Right ventricle myocardium superior (tissue), 1 donor: ENCODE data around the gene DCAF7. TPM values are rescaled to one million over a fixed set of nuclear protein-coding genes. Genes with fewer than 3 reads are reported as not detected.

Experiments
- ATAC-seq: fragments of 200-7000 bp; cut with Tn5 transposase; one replicate; pipeline ENCODE4 v1.9.1; 2020; ENCODE audit warnings: mild to moderate bottlenecking; ENCODE audit not compliant: poor library complexity
- DNase-seq: peaks from one replicate; pipeline ENCODE4 v3.0.0-alpha.2; 2020
- intact Hi-C: fragments of 100-400 bp; cut with DNase I; formaldehyde crosslinking; loops from one replicate; pipeline ENCODE4 v1.11.2; 2022
- total RNA-seq: library from RNA; stranded (reverse); fragmentation: NEBNext Ultra II Directional; extraction: Animal tissue kit (Norgen Biotek cat#: 25700); gene quantifications from one replicate; pipeline ENCODE4 v1.2.1, GENCODE V29; 2021
- donor health status: DM: no; HTN: yes; CAD: no; lungs with severe emphysema.

The DCAF7 gene
- total RNA-seq, 1 donor from 2014 or later: 35.5 TPM

DNA sequence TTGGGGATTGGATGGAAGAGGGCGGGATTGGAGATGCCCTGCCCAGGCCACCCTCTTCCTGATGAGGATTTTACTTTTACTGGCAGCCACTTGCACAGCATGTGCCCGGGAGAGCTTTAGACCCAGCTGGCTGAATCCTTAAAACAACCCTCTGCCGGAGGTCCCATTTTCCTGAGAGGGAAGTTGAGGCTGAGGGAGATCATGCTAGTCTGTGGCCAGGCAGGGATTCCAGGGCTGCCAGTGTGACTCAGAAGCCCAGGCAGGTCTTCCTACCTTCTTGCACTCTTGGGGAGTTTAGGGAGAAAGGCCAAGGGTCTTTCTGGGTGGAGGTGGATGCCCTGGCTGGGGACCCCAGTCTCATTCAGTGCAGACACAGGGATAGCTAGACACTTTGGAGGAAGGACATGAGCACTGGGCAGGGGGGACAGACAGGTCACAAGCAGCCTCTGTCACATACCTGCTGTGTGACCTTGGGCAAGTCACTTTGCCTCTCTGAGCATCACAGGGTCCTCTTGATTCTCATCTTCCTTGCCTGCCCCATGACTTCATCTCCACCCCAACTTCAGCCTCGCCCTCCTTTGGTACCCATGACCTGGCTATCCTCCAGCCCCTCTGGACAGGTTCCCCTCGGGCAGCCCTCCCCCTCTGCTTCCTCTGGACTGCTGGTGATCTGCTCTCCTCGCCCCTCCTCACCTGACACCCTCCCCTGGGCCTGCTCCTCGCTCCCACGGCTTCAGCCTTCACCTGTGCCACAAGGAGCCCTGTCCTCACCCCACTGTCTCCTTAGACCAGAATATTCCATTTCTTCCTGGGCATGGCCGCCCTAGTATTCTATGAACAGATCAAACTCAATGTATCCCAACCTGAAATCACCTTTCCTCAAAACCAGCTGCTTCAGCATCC lies 11.3 kb upstream of the DCAF7 start:
- intact Hi-C loops: no loop called here

GRCh38 chr17:63540590-63540989 lies 9.7 kb upstream of the DCAF7 start:
- intact Hi-C loops: no loop called here
- DNase-seq (no peak), ATAC-seq (no peak)

More for the DNA sequence above, 11.3 kb upstream of the DCAF7 start:
- no peak for DNase-seq
- no peak for ATAC-seq

DNA sequence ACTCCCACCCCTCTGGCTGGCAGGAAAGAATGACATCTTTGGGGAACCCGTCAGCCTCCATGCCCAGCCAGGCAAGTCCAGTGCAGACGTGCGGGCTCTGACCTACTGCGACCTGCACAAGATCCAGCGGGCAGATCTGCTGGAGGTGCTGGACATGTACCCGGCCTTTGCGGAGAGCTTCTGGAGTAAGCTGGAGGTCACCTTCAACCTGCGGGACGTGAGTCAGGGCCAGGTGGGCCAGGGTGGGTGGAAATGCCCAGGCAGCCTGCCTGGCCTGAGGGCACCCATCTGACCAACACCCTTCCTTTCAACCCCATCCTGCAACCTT lies 8.1 kb upstream of the DCAF7 start:
- intact Hi-C loops: no loop called here
- DNase-seq (no peak), ATAC-seq (no peak)

- DNase-seq: no peak
- no peak for ATAC-seq
- intact Hi-C loops: no loop called here
Observed at GRCh38 chr17:63542942-63543821, 7.1 kb upstream of the DCAF7 start.

DNA sequence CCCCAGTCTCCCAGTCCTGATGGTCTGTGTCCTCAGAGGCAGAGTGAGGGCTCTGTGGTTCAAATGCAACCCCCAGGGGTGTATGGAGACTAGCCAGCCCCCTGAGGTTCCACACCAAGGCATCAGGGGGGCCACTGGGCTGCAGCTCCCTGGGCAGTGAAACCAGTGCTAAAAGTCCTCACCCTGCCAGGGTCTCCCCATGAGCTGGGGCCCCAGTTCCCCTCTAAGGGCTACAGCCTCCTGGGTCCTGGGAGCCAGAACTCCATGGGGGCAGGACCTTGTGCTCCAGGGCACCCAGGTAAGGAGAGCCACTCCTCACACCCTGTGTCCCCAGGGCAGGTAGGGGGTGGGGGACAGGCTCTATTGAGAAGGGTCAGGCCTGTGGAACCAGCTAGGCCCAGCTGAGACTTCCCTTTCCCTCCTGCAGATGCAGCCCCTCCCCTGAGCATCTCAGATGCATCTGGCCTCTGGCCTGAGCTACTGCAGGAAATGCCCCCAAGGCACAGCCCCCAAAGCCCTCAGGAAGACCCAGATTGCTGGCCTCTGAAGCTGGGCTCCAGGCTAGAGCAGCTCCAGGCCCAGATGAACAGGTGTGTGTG lies 6.4 kb upstream of the DCAF7 start:
- no peak for ATAC-seq
- DNase-seq: no peak
- intact Hi-C loops: no loop called here

GRCh38 chr17:63544467-63545301 lies 5.6 kb upstream of the DCAF7 start:
- ATAC-seq: no peak
- DNase-seq: no peak
- intact Hi-C loops: no loop called here

DNA sequence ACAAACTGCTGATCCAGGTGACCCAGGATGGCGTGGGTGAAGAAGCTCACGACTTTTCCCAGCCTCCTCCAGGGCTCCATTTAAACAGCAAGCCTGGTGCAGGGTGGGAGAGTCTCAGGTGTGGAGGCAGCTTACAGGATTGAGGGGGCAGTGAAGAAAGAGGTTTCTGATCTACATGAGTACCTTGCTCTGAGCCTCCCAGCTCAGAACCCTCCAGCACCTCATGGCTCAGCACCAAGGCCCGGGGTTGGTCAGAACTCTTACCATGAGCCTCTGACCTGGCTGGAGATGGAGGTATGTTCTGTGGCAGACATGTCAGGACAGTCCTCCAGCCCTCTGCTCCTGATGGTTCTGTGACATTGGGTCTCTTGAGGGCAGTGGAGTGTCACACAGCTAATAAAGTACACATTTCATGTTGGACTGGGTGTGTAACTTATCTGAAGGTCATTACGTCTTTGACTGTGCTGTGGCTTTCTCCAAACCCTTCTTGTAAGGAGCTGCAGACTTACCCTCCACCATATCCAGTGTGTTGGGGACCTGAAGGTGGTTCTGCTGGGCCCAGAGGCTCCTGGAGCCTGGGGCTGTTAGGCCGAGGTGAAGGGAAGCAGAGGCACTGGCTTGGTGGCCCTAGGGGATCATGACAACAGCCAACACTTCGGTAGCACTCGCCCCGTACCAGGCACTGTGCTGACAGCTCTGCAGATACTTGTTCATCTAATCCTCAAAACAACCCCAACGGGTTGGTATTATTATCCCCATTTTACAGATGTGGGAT lies 3.8 kb upstream of the DCAF7 start:
- intact Hi-C loops: no loop called here
- ATAC-seq (no peak), DNase-seq (no peak)

- intact Hi-C loops: no loop called here
- ATAC-seq (no peak), DNase-seq (no peak)
Observed at GRCh38 chr17:63547083-63547523, 3.2 kb upstream of the DCAF7 start.

DNA sequence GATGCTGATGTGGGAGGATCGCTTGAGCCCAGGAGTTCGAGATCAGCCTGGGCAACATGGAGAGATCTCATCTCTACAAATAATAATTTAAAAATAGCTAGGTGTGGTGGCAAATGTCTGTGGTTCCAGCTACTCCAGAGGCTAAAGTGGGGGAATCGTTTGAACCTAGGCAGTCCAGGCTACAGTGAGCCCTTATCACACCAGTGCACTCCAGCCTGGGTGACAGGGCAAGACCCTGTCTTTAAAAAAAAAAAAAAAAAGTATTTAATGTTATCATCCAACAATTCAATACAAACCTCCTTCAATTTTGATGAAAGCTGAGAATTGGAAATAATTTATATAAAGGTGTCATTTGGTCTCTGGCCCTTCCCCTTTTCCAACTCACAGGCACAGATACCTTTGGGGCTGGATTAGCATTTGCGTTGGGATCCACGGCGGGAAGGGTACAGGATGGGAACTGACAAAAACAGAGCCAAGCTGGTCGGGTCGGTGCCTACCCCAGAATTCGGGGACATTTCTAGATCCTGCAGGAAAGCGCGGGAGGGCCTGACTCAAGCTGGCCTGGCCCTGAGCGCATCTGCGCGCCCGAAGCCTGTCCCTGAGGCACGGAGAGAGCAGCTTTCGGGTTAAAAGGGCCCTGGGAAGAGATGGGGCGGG lies 860 bp upstream of the DCAF7 start:
- peak; percentile 34 for ATAC-seq
- intact Hi-C loops: no loop called here

GRCh38 chr17:63550817-63551639 lies 751 bp downstream of the DCAF7 start:
- intact Hi-C loops: no loop called here
- ATAC-seq (peak; percentile 11), DNase-seq (no peak)

More for the DNA sequence above, 860 bp upstream of the DCAF7 start:
- DNase-seq: no peak

GRCh38 chr17:63552211-63552610 lies 1.9 kb downstream of the DCAF7 start:
- intact Hi-C loops: no loop called here
- ATAC-seq: no peak
- DNase-seq: no peak

DNA sequence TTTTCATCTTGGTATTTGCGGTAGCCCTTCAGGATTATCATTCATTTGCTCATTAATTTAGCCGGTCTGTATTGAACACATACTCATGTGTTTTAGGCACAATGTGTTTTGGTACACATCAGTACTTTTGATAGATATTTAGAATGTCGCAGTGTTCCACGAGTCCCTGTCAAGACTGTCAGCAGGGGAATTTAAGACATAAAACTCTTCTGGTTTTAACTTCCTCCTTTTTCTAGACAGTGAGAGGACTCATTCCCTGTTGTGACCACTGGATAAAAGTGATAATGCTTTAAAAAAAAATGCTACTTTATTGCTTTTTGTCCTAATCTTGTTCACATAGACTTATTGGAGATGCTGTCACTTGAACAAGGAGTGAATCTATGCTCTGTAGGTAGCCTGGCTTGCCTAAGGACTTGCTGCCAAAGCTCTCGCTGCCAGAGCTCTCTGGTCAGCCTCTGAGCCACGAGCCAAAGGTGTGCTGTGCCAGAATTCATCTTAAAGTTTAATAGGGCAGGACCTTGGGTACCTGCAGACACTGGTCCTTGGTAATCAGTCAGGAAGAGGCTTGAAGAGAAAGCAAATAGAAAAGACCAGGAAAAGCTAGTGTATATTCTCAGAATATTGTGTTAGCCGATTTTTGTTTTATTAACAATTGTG lies 5.4 kb downstream of the DCAF7 start:
- DNase-seq: no peak
- peak; percentile 57 for ATAC-seq
- intact Hi-C loops: no loop called here

- DNase-seq: no peak
- intact Hi-C loops: no loop called here
- ATAC-seq: no peak
Observed at GRCh38 chr17:63557416-63557815, 7.1 kb downstream of the DCAF7 start.

- no peak for DNase-seq
- no peak for ATAC-seq
- intact Hi-C loops: no loop called here
Observed at GRCh38 chr17:63558441-63558840, 8.2 kb downstream of the DCAF7 start.

DNA sequence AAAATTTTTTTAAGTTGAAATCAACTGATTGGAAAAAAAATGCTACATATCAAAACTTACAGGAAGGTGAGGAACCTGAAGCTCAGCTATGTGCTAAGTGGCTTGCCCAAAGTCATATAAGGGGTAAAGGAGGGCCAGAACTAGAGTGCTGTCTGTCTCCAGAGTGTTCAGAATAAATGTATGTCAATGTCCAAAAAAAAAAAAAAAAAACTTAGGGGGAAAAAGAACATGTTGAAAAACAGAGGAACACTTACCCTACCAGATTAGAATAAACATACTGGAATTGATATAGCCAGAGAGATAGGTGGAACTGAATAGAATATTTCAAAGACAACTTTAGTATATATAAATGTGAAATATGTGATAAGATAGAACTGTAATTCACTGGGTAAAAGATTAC lies 11.5 kb downstream of the DCAF7 start:
- ATAC-seq (no peak), DNase-seq (no peak)
- intact Hi-C loops: no loop called here

DNA sequence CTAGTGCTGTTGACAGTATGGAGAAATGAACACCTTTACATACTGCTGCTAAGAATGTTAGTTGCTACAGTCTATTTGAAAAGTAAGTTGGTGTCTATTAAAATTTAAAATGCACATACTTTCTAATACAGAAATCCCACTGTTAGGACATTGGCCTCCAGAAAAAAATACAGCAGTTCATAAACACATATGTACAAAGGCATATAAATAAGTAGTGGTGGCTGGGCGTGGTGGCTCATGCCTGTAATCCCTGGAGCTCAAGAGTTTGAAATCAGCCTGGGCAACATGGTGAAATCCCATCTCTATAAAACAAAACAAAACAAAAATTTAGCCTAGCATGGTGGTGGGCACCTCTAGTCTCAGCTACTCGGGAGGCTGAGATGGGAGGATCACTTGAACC lies 13.1 kb downstream of the DCAF7 start:
- DNase-seq: no peak
- intact Hi-C loops: no loop called here
- ATAC-seq: no peak
